CD4-positive, alpha-beta T cell treated with Interleukin-17A for 4 hours (primary cell): ENCODE measurements around the gene TMEM91.

ENCODE experiments used
- DNase-seq: peaks from one replicate; pipeline ENCODE4 v3.0.0-alpha.2; 2020; ENCODE audit warnings: mixed read lengths

Gene TMEM91

DNA sequence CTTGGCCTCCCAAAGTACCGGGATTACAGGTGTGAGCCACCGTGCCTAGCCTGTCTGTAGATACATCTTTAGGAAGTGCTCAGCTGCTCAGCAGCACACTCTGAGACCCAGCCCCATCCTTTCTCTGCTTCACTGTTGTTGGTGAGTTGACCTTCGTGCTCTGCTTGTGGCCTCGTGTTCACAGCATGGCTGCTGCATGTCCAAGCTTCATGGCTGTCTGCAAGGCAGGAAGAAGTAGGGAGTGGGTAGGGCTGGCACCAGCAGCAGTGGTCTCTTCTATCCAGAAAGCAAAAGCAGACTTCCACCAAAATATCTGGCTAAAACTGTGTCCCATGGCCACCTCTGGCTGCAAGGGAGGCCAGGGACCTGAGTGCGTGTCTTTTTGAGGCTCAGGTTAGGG lies 36.6 kb downstream of the TMEM91 start:
- no peak for DNase-seq

DNA sequence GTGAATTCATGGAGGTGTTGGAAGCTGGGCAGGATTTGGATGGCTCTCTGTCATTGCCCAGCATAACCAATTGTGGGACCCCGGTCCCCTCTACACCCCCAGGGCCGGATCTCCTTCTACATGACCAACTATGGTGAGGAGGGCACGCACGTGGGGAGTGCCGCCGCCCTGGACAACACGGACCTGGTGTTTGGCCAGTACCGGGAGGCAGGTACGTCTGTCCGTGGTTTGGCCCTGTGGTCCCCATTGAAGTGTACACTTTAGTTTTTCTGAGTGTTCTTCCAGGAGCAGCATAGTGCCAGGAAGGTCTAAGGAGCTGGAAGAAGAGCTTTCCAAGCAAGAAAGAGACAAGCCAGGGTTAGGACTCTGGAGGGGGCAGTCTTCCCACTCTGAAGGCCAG lies 37.6 kb downstream of the TMEM91 start:
- no peak for DNase-seq

DNA sequence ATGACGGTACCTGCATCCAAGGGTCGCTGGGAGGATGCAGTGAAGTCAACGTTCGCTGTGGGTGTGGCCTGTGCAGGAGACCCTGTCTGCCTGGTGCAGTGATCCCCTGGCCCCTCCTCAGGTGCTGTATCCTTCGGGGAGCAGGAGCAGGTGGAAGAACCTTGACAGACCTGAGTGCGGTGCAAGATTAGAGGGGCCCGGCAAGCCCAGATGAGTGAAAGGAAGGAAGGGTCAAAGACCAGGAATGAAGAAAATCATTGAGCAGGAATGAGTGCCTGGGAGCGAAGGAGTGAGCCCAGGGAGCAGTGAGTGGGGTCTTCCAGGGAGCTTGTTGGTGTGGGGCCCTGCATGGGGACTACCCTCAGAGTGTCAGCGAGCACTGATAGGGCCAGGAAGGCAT lies 38.1 kb downstream of the TMEM91 start:
- no peak for DNase-seq

DNA sequence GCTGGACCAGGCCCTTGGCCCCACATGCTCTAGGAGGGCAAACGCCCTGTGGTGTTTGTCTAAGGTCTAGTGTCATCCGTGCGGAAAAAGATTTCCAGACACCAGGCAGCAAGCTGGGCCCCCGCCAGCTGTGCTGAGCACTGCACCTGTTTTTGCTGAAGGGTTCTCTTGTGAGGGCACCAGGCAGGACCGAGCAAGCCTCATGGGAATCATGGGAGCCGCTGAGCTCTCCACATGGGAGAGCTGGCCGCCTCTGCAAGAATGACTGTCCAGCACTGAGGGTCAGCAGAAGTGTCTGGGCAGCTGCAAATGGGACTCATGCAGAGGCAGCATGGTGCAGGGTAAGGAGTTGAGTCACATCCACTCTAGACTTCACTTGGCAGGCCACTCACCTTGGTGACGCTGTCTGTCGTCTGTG lies 38.8 kb downstream of the TMEM91 start:
- DNase-seq: no peak

DNA sequence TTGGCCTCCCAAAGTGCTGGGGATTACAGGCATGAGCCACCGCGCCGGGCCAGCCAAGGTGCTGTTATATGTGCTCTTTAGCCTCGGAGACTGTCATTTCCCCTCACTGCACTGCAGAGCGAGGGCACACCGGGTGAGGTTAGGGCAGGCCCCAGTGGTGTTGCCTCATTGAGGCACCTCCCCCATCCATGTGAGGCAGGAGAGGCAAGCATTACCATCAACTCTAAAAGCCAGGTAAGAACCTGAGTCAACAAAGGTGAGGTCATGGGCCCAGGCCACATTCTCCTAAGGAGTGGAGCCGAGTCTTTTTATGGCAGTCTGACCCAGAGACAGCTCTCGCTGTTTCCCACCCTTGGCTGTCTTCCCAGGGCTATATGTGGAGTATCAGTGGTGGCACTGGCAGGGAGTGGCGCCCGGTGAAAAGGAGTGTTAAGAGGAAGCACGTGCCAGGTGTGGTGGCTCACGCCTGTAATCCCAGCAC lies 39.9 kb downstream of the TMEM91 start:
- no peak for DNase-seq

DNA sequence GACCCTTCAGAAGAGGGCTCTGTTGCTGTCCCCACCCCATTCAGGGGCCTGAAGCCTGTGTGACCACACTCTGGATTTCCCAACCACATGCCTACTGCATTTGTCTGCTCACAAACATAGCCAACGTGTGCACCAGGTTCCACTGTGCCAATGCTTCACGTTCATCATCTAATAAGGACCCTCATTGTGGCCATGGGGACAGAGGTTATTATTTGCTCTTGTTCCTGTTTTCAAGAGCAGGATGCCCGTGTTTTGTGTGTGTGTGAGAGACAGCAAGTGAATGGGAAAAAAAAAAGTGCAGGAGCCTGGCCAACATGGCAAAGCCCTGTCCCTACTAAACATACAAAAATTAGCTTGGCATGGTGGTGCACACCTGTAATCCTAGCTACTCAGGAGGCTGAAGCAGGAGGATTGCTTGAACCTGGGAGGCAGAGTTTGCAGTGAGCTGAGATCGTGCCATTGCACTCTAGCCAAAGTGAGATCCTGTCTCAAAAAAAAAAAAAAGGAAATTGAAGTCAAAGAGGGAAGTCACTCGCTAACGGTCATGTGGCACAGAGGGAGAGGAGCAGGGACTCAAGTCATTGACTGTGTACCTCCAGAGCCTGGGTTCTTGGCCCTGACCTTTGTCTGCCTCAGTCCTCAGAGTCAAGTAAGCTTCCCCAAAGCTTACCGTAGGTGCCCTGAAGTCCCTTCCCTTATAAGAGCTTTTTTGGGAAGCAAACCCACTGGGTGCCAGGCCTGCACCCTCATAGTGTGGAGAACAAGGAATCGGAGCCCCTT lies 44.0 kb downstream of the TMEM91 start:
- DNase-seq: no peak

DNA sequence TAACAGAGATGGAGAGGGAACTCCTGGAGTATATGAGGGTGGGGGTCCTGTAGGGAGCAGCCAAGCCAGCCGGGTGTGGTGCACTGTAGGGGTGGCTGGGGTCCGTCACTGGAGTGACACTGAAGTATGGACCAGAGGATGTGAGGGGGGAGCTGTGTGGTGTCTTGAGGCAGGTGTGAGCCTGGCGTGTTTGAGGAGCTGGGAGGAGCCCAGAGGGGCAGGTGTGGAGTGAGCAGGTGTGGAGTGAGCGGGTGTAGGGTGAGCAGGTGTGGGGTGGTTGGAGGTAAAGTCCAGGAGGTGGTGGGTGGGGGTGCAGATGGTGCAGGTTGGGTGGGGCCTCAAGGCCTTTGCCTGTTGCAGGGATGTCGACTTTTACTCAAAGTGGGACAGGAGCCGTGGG lies 45.0 kb downstream of the TMEM91 start:
- DNase-seq: no peak

DNA sequence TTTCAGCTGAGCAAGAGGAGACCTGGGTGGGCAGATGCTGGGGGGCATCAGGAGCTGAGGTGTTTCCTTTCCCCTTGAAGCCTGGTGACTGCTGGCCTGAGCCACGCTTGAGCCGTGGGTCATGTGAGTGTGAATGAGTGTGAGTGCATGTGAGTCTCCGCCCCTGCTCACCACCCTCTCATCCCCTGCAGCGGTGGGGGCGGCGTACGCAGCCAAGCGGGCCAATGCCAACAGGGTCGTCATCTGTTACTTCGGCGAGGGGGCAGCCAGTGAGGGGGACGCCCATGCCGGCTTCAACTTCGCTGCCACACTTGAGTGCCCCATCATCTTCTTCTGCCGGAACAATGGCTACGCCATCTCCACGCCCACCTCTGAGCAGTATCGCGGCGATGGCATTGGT lies 45.6 kb downstream of the TMEM91 start:
- no peak for DNase-seq

DNA sequence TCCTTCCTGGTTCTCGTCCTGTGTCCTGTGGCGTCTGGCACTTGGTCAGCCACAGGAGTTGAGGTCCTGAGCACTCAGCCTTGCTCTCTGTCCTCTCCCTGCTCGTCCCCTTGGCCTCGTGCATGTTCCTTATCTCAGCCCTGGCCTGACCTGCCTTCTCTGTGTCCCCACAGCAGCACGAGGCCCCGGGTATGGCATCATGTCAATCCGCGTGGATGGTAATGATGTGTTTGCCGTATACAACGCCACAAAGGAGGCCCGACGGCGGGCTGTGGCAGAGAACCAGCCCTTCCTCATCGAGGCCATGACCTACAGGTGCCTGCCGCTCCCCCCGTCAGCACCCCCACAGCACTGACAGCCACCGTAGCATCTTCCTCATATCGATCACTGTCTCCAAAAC lies 46.1 kb downstream of the TMEM91 start:
- no peak for DNase-seq

DNA sequence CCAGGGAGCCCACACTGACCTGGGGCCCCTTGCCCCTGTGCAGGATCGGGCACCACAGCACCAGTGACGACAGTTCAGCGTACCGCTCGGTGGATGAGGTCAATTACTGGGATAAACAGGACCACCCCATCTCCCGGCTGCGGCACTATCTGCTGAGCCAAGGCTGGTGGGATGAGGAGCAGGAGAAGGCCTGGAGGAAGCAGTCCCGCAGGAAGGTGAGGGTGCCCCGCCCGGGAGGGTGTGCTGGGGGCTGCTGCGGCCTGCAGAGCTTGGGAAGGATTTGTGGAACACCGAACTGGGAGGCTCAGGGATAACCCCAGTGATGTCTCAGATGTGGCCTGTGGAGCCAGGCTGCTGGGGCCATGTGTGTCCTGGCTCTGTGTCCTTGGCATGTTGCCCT lies 46.6 kb downstream of the TMEM91 start:
- no peak for DNase-seq

DNA sequence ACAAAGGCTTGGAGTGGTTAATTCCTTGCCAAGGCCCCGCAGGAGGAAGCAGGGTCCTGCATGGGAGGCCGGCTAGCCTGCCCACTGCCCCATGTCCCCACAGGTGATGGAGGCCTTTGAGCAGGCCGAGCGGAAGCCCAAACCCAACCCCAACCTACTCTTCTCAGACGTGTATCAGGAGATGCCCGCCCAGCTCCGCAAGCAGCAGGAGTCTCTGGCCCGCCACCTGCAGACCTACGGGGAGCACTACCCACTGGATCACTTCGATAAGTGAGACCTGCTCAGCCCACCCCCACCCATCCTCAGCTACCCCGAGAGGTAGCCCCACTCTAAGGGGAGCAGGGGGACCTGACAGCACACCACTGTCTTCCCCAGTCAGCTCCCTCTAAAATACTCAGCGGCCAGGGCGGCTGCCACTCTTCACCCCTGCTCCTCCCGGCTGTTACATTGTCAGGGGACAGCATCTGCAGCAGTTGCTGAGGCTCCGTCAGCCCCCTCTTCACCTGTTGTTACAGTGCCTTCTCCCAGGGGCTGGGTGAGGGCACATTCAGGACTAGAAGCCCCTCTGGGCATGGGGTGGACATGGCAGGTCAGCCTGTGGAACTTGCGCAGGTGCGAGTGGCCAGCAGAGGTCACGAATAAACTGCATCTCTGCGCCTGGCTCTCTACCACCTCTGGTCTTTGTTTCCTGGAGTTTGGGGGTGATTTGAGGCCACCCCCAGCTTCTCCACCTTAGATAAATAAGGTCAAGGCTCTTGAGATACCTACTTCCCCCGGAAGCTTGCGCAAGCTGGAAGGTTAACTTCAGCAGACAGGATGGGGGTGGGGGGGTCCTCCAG lies 48.2 kb downstream of the TMEM91 start:
- DNase-seq: no peak

DNA sequence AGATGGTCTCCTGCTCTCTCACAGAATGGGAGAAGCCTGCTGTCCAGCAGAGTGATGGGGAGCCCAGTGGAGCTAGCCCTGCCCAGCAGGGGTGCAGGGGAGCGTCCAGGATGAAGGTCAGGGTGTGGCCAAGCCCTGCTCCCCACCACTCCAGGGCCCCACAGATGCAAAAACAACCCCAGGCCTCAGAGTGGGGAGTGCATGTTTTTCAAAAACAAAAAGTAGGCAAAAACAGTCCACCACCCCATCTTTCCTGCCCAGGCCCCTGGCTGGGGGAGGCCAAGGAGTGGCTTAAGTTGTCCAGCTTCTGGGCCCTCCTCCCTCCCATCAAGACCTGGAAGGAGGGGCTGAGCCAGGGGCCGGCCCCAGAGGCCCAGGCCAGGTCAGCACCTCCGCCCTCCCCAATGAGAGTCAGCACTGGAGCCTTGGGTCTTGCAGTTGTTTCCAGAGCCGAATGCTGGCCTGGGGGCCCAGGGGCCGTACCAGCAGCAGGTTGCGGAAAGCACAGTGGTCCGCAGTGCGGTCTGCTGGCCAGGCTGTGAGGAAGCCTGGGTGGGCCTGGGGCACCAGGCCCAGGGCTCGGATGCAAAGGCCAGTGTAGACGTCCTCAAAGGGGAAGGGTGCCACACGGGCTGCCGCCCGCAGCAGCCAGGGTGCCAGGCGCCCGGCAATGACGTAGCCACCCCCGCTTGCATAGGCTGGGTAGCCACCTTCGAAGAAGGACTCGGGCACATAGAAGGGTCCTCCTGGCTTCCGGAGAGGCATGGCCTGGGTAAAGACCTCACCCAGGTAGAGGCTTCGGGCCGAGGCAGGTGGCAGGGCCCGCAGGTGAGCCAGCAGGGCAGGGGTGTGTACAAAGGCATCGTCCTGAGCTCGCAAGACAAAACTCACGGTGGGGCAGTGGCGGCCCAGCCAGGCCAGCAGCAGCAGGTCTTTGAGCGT lies 49.1 kb downstream of the TMEM91 start:
- no peak for DNase-seq

DNA sequence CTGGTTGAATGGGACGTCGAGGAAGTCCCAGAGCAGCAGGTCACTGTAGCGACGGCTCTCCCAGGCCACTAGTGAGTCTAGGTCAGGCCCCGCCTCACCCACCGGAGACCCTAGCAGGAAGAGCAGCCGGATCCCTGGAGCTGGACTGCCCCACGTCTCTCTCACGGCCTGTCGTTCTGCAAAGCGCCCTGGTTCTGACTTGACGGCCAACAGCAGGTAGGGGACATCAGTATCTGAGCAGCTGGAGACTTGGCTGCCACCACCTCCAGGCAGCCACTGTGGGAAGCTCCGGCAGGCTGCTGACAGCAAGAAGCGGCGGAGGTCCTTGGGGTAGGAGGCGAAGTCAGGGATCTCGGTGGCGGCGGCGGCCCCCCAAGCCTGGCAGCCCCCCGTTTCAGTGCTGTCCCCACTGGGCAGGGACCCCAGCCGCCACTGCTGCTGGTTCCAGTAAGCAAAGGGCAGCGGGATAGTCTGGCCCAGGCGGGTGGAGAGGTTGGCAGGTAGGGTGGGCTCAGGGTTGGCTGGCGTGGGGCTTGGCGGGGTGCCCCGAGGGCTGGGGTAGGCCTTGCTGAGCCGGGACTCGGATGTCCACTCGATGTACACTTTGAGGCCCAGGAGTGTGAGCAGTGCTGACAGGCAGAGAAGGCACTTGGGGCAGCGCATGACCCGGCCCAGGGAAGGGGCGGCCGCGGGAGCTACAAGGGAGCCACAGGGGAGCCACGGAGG lies 49.9 kb downstream of the TMEM91 start:
- DNase-seq: no peak

DNA sequence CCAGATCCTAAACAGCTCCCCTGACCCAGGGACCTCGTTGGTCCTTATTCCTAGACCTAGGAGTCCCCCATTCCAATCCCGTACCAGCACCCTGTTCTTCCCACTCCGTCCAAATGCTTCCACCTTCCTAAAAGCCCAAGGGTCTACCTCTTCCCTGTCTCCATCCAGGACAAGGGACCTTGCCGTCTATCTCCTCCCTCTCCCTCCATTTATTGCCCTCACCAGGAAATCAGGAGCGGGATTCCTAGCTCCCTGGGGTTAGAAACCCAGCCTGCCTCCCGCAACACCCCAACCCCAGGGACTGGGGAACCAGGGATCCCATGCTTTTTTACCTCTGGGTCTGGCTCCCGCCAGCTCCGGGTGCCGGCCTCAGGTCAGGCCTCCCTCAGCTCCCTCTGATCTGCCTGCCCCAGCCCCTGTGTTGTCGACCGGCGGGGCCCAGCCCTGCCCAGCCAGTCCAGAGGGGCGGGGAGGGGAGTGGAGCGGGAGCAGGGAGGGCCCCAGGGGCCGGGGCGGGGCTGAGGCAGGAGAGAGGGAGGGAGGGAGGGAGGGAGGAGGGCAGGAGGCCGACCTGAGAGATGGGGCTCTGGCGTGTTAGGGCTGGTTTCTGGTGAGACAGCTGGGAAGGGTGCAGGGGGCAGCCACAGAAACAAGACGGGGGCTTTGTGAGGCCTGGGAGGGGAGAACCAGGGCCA lies 50.8 kb downstream of the TMEM91 start, which contains the start of gene B3GNT8:
TSS of gene B3GNT8 (minus strand) at position 423 of the 695 bp plus-strand sequence. CDS start 596 bp downstream, outside the sequence.
- DNase-seq: peak; percentile 70

DNA sequence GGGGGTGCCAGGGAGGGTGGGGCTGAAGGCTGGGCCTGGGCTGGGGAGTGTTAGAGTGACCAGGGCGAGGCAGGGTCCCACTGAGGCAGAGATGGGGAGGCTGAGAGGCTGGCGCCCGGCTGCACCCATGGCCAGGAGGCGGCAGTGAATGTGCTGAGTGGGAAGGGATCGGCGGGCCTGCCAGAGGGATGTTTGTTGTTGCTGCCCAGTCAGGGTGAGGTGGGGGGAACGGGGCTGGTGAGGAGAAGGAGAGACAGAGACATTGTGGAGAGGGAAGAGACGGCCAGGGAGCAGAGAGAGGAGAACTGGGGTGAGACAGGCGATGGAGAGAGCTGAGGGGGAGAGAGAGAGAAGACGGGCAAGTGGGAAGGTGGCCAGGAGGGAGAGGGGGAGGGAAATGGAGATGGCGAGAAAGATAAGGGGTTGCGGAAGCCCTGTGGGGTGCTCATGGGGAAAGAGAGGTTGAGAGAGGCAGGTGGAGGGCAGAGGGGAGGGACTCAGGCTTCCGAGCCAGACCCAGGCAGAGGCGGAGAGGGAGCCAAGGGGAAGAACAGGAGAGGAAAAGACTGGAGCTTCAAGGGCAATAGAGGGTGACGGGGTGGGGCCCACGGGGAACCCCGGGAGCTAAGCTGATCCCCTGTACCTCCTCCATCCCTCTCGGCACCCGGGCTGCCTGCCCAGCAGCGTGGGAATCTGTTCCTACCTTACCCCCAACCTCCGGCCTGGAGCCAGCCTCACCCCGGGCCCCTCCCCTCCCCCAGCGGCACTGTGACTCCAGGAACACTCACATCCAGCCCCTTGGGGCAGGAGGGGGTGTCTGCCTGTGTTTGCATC lies 51.5 kb downstream of the TMEM91 start:
- peak; percentile 52 for DNase-seq

DNA sequence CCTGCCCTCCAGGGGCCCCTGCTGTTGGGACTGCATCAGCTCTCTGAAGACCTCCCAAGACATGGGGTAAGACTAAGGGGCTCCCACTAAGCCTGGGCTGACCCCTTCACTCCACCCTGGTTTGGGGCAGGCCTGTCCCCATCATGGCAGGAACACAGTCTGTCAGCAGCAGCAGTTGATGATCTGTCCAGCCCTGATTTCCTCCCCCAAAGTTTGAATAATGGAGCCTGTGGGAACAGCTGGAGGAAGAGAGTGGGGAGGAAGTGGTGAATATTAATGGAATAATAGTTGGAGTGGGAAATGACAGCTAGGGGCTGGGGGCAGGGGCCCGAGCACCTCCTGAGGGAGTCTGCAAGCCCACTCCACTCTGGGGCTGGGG lies 52.1 kb downstream of the TMEM91 start:
- DNase-seq: no peak

DNA sequence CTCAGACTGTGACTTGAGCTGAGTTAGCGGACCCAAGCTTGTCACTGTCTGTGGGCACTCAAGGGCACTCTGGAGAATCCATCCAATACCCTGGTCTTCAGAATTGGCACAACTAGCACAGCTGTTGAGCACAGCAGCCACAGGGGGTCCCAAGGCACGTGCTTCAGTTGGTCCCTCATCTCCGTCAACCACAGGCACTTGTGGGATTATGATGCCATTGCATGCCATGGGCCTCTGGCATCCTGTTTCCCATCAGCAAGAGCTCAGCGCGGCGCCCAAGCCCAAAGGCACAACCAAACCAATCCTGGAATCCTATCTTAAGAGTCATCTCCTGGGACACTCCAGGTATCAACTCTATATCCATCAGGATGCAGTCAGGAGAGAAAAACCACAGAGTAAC lies 54.6 kb downstream of the TMEM91 start:
- no peak for DNase-seq

DNA sequence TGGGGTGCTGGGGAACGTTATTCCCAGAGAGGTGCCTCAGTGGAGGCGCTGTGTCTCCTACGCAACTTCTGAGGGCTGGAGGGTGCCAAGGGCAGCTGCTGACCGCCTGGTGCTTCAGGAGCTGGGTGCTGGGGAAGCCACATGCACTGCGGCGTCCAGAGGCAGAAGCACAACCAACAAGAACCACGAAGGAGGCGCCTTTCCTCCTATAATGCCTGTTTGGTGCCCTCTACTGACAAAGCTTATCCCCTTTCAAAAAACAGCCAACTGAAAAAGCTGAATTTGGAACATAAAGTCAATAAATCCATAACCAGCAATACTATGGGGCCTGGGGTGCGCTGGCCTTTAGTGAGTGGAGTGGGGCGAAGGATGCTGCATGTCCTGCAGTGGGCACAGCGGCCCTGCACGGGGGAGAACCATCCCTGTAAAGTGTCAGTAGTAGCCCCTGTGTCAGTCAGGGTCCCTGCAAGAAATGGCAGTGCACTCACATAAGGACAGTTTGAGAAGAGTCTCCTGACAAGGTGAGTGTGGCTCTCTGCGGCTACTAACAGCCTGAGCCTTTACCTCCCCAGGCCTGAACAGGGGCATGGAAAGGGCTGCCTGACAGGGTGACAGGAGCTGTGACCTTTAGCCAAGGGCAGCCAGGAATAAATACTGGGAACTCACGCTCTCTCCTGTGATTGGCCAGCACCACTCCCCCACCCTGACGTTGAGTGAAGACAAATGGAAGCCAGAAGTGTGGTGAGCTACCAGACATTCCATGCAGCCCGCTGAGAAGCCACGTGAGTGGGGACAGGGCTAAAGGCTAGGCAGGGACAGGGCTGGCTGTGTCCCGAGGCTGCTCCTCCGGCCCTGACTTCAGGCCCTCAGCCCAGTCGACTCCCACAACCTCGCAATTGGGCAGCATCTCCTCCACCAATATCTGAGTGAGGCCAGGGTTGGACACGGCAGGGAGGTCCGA lies 55.4 kb downstream of the TMEM91 start:
- DNase-seq: no peak

DNA sequence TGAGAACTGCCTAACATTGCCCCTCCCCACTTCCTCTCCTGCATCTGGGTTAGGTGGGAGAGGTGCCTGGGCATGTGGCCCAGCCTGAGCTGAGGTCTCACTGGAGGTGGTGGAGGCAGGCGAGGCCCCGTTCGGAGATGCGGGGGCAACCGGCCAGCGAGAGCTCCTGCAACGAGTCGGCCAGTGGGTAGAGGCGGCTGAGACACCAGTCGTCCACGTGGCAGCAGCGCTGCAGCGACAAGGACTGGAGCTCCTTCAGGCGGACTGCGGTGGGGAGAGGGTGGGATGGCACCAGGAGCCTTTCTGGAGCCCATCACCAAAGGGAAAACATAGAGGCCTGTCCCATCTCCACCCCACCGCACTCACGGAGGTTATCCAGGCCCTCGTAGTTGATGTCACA lies 56.8 kb downstream of the TMEM91 start:
- no peak for DNase-seq
